Measurements from ENCODE around the gene CLEC4F. TPM values are rescaled to one million over a fixed set of nuclear protein-coding genes. Genes with fewer than 3 reads are reported as not detected.

CLEC4F gene
- total RNA-seq, 2 experiments from 2014 or later = not detected

DNA sequence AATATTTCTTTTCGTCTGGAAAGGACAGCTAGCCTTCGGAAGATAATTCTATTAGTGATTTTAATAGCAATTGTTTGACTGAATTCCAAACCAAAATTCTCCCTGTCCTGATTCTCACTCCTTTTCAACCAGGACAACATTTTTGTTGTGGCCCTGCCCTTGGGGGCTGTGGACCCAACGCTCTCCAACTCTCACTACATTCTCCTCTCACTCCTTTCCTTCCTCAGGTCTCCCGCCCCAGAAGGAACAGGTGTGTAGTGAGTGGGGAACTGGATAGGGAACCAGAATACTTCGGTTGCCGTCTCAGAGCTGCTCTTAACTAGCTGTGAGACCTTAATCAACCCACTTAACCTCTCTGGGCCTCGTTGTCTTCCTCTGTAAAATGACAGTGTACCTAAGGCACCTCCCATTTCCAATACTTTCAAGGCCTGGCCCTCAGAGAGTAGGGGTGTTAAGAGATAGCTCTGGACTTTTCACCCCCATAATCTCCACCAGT is 51.8 kb downstream of the CLEC4F start:
- no peak for DNase-seq
- ATAC-seq (ENCODE audit: poor library complexity) = no peak
- no peak for TF ChIP-seq CTCF (IDR thresholded peaks at IDR 0.05)
- peaks cover 23 to 37% of the 10 kb centered on the region in 2 experiments for H3K27me3 ChIP-seq (ENCODE audit: control insufficient read depth in 1 of 2, insufficient read depth in 2 of 2, low read length in 2 of 2)
- no peaks in the 10 kb centered on the region for H3K9me3 ChIP-seq (ENCODE audit: control insufficient read depth in 1 of 2, insufficient read depth in 1 of 2, low read length in 2 of 2)
- CTCF ChIA-PET = interaction anchor here (1.0 kb wide), 1 partner anchor 17 kb away, joined by 3 read pairs; no protein-coding TSS in a partner anchor
- H3K36me3 Mint-ChIP-seq (ENCODE audit: low read depth) = no peaks in the 10 kb centered on the region
- H3K9me3 Mint-ChIP-seq = no peaks in the 10 kb centered on the region
- POLR2A ChIA-PET = no interaction called here
- H3K27ac Mint-ChIP-seq = peak overlapping the region; percentile 38
- peaks cover 67% of the 10 kb centered on the region for H3K27me3 Mint-ChIP-seq
- no peak overlapping the region for H3K27ac ChIP-seq (ENCODE audit: low read depth in 1 of 2, low read length in 2 of 2)
- H3K4me1 ChIP-seq (ENCODE audit: insufficient read depth, low read length) = peaks cover 14% of the 10 kb centered on the region
- H3K36me3 ChIP-seq (ENCODE audit: insufficient read depth, low read length) = no peaks in the 10 kb centered on the region
- peak overlapping the region; percentile 87 for H3K4me3 Mint-ChIP-seq
- H3K4me3 ChIP-seq (ENCODE audit: low read length) = no peak overlapping the region
- intact Hi-C loops (cut with DNase I, micrococcal nuclease) = loop anchor here in 1 of 2 experiments (5.0 kb wide), 1 partner anchor 111 kb away; no protein-coding TSS in a partner anchor
- H3K4me1 Mint-ChIP-seq (ENCODE audit: low read depth) = peaks cover 16% of the 10 kb centered on the region

- peak within 1 kb of the TSS; percentile 88 for H3K4me3 Mint-ChIP-seq
- peak in 12 of 14 experiments; percentile 7 to 72 (median 30) for DNase-seq
- ChIA-PET POLR2A (interaction anchor here (1.1 kb wide), 1 partner anchor 8 kb away, joined by 3 read pairs; no protein-coding TSS in a partner anchor), CTCF (interaction anchor here (0.8 kb wide), 1 partner anchor 9 kb away, joined by 3 read pairs; no protein-coding TSS in a partner anchor)
- Histone ChIP-seq H3K4me3 (ENCODE audit: low read length) (peak within 1 kb of the TSS; percentile 62), H3K4me1 (ENCODE audit: insufficient read depth, low read length) (peaks cover 14% of the 10 kb centered on the region), H3K27me3 (ENCODE audit: control insufficient read depth in 1 of 2, insufficient read depth in 2 of 2, low read length in 2 of 2) (peaks cover 21 to 34% of the 10 kb centered on the region in 2 experiments), H3K36me3 (ENCODE audit: insufficient read depth, low read length) (no peaks in the 10 kb centered on the region), H3K27ac (ENCODE audit: low read depth in 1 of 2, low read length in 2 of 2) (no peak within 1 kb of the TSS), H3K9me3 (ENCODE audit: control insufficient read depth in 1 of 2, insufficient read depth in 1 of 2, low read length in 2 of 2) (no peaks in the 10 kb centered on the region)
- peaks cover 60% of the 10 kb centered on the region for H3K27me3 Mint-ChIP-seq
- TF ChIP-seq CTCF (IDR thresholded peaks at IDR 0.05) = peak; percentile 31
- no peaks in the 10 kb centered on the region for H3K9me3 Mint-ChIP-seq
- intact Hi-C loops (cut with DNase I, micrococcal nuclease) = loop anchor here in 1 of 2 experiments (5.0 kb wide), 1 partner anchor 111 kb away; no protein-coding TSS in a partner anchor
- peaks cover 16% of the 10 kb centered on the region for H3K4me1 Mint-ChIP-seq (ENCODE audit: low read depth)
- ATAC-seq (ENCODE audit: poor library complexity) = peak; percentile 68
- peak within 1 kb of the TSS; percentile 38 for H3K27ac Mint-ChIP-seq
- H3K36me3 Mint-ChIP-seq (ENCODE audit: low read depth) = no peaks in the 10 kb centered on the region
These were observed 52.5 kb downstream of the CLEC4F start, which contains the start of gene ADD2 for GRCh38 chr2:70767699-70768589. TSS of gene ADD2 (minus strand) at chr2:70768200. CDS start at chr2:70706408, 61,792 bp downstream.

DNA sequence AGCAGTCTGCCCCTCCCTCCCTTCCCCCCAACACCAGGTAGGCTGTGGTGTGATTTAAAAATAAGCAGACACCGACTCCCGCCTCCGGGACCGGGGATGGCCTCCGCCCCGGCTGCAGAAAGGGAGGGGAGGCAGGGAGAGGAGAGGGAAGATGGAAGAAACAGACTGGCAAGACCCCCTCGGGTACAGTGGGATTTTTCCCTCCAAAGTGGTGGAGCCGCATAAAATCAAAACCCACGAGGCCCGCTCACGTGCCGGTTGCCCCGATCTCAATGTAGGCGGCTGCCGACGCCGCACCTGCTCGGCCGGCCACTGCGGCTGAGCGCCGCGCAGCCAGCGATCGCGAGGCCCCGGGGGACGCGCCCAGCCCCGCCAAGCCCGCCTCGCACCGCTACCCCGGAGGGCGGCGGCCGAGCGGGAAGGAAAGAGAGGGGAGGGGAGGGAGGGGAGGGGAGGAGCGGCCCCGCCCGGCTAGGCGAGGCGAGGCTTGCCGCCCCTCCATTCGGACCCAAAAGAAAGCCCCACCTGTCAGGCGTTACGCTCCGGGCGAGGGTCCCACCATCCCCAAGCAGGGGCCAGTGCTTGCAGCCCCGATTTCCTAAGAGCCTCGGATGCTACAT is 53.2 kb downstream of the CLEC4F start:
- Histone ChIP-seq H3K27ac (ENCODE audit: low read depth in 1 of 2, low read length in 2 of 2) (no peak overlapping the region), H3K27me3 (ENCODE audit: control insufficient read depth in 1 of 2, insufficient read depth in 2 of 2, low read length in 2 of 2) (peaks cover 14 to 31% of the 10 kb centered on the region in 2 experiments), H3K9me3 (ENCODE audit: control insufficient read depth in 1 of 2, insufficient read depth in 1 of 2, low read length in 2 of 2) (no peaks in the 10 kb centered on the region), H3K4me3 (ENCODE audit: low read length) (peak overlapping the region; percentile 62), H3K4me1 (ENCODE audit: insufficient read depth, low read length) (peaks cover 14% of the 10 kb centered on the region), H3K36me3 (ENCODE audit: insufficient read depth, low read length) (no peaks in the 10 kb centered on the region)
- ATAC-seq (ENCODE audit: poor library complexity) (peak; percentile 26), DNase-seq (peak in 7 of 14 experiments; percentile 2 to 35 (median 15))
- intact Hi-C loops (cut with DNase I, micrococcal nuclease) = loop anchor here in 1 of 2 experiments (5.0 kb wide), 1 partner anchor 110 kb away; no protein-coding TSS in a partner anchor
- Mint-ChIP-seq H3K36me3 (ENCODE audit: low read depth) (no peaks in the 10 kb centered on the region), H3K27ac (peak overlapping the region; percentile 7), H3K27me3 (peaks cover 54% of the 10 kb centered on the region), H3K4me1 (ENCODE audit: low read depth) (peaks cover 16% of the 10 kb centered on the region), H3K4me3 (peak overlapping the region; percentile 88), H3K9me3 (no peaks in the 10 kb centered on the region)
- no peak for TF ChIP-seq CTCF (IDR thresholded peaks at IDR 0.05)
- ChIA-PET CTCF (interaction anchor here (0.8 kb wide), 1 partner anchor 8 kb away, joined by 3 read pairs; no protein-coding TSS in a partner anchor), POLR2A (interaction anchor here (1.1 kb wide), 1 partner anchor 8 kb away, joined by 3 read pairs; no protein-coding TSS in a partner anchor)

All from CD4-positive, alpha-beta T cell (primary cell).